Upper lobe of left lung (tissue), 6 donors: ENCODE measurements around the gene FBRSL1. TPM values are rescaled to one million over a fixed set of nuclear protein-coding genes. Genes with fewer than 3 reads are reported as not detected.
A peak's percentile ranks its signal among the peaks of the same experiment; 100 is the strongest.

Experiments
- ATAC-seq, 2 donors: fragments of 200-7000 bp; cut with Tn5 transposase; one replicate each; pipeline ENCODE4 v1.9.1; 2022; ENCODE audit warnings: mild to moderate bottlenecking in 2 of 2, moderate library complexity in 2 of 2; ENCODE audit not compliant: low FRiP score in 2 of 2
- DNase-seq, 2 donors: peaks; one replicate each; pipeline ENCODE4 v3.0.0-alpha.2; 2019 to 2020
- H3K27ac ChIP-seq, 4 donors: fragments of 200-600 bp; sonication (generic); one replicate each; pipeline ENCODE4 v1.5.1; 2016 to 2019
- H3K27me3 ChIP-seq, 4 donors: fragments of 200-600 bp; sonication (generic); one replicate each; pipeline ENCODE4 v1.5.1; 2017 to 2019
- H3K36me3 ChIP-seq, 4 donors: fragments of 200-600 bp; sonication (generic); one replicate each; pipeline ENCODE4 v1.5.1; 2016 to 2019
- H3K4me1 ChIP-seq, 4 donors: fragments of 200-600 bp; sonication (generic); one replicate each; pipeline ENCODE4 v1.5.1; 2018 to 2019
- H3K4me3 ChIP-seq, 4 donors: fragments of 200-600 bp; sonication (generic); one replicate each; pipeline ENCODE4 v1.5.1; 2017 to 2019; ENCODE audit warnings: mild to moderate bottlenecking in 2 of 4, moderate library complexity in 1 of 4
- H3K9me3 ChIP-seq, 4 donors: fragments of 200-600 bp; sonication (generic); one replicate each; pipeline ENCODE4 v1.5.1; 2018 to 2019
- CTCF ChIP-seq, 6 experiments: fragments of 450-650 bp in 4 of 6; fragments of 200-600 bp in 2 of 6; sonication (generic) in 2 of 6; IDR thresholded peaks; one replicate each; pipeline ENCODE4 v1.5.1; 2016 to 2019; ENCODE audit warnings: antibody characterized with exemption in 6 of 6
- EP300 ChIP-seq, 4 donors: sonication (generic); formaldehyde crosslinking; IDR thresholded peaks; one replicate each; pipeline ENCODE4 v1.5.1; 2017; ENCODE audit warnings: antibody characterized with exemption in 4 of 4, control low read depth in 2 of 4
- POLR2A ChIP-seq, 4 donors: fragments of 450-650 bp; IDR thresholded peaks; one replicate each; pipeline ENCODE4 v1.5.1; 2016 to 2017; ENCODE audit warnings: antibody characterized with exemption in 4 of 4, mild to moderate bottlenecking in 2 of 4
- POLR2AphosphoS5 ChIP-seq, 2 donors: sonication (generic); formaldehyde crosslinking; IDR thresholded peaks; one replicate each; pipeline ENCODE4 v1.5.1; 2017; ENCODE audit warnings: antibody characterized with exemption in 2 of 2
- WGBS, 2 donors: methylation state at CpG; one replicate each; pipeline ENCODE4 v1.1.5; 2017 to 2018; 5-methylcytosine and 5-hydroxymethylcytosine counted together
- total RNA-seq, 6 donors: library from RNA; depleted of rRNA in 4 of 6; stranded (reverse); fragments of >200 nt in 4 of 6; gene quantifications; one replicate each; pipeline versions ENCODE4 v1.1.0 to v1.2.1, GENCODE V29; 2016 to 2021
- donor health status: DM: no; HTN: no; CAD: no; lungs with moderate emphysema.
- donor health status: DM: no; HTN: yes; CAD: no; lungs with severe emphysema.

The FBRSL1 gene
- total RNA-seq, 6 donors from 2014 or later, result 16.0 to 53.0 (median 44.1) TPM

DNA sequence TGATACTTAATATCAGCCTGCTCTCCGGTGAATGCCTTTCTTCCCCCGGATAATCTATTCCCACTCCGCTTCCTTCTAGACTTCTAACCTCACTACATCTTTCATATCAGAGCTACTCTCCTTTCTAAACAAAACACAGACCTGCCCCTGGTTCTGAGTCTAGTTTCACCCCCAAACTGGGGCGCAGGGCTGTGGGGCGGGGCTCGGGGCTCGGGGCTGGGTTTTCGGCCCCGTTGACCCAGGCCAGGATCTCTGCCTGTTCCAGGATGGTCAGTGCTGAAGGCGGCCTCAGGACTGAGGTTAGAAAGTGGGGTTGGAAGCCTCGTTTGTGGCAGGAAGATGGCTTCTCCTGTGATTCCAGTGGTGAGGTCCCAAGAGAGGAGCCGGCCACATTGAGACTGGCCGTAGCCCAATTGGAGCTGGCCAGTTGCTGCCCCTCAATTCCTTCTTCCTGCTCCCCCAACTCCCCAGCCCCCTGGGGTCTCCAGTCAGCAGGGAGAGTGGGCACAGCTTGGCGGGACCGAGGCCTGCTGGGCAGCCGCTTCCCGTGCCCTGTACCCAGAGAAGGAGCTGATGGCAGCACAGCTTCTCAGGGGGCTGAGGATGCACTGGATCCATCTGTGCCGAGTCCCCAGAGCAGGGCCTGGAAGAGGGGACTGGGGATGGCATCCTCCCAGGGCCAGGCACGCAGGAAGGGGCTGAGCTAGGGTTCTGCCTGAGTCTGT lies 67.5 kb downstream of the FBRSL1 start:
- DNase-seq (peak in 1 of 2 donors; percentile 58), ATAC-seq (no peak)
- H3K4me1 ChIP-seq, result peaks cover 21 to 30% (median 24%) of the 10 kb centered on the region in 4 donors
- 92% methylated on average over 13 to 15 of the region's 19 CpGs for whole genome bisulfite sequencing, 2 donors
- no peak overlapping the region for H3K4me3 ChIP-seq
- TF ChIP-seq POLR2AphosphoS5 (IDR thresholded peaks at IDR 0.05), result no peak
- no peak for TF ChIP-seq CTCF (IDR thresholded peaks at IDR 0.05)
- TF ChIP-seq EP300 (IDR thresholded peaks at IDR 0.05), result no peak
- no peak for TF ChIP-seq POLR2A (IDR thresholded peaks at IDR 0.05)
- H3K36me3 ChIP-seq, result peaks cover 0 to 12% (median 7%) of the 10 kb centered on the region in 4 donors
- H3K27ac ChIP-seq, result no peak overlapping the region
- H3K9me3 ChIP-seq, result no peaks in the 10 kb centered on the region
- no peaks in the 10 kb centered on the region for H3K27me3 ChIP-seq

DNA sequence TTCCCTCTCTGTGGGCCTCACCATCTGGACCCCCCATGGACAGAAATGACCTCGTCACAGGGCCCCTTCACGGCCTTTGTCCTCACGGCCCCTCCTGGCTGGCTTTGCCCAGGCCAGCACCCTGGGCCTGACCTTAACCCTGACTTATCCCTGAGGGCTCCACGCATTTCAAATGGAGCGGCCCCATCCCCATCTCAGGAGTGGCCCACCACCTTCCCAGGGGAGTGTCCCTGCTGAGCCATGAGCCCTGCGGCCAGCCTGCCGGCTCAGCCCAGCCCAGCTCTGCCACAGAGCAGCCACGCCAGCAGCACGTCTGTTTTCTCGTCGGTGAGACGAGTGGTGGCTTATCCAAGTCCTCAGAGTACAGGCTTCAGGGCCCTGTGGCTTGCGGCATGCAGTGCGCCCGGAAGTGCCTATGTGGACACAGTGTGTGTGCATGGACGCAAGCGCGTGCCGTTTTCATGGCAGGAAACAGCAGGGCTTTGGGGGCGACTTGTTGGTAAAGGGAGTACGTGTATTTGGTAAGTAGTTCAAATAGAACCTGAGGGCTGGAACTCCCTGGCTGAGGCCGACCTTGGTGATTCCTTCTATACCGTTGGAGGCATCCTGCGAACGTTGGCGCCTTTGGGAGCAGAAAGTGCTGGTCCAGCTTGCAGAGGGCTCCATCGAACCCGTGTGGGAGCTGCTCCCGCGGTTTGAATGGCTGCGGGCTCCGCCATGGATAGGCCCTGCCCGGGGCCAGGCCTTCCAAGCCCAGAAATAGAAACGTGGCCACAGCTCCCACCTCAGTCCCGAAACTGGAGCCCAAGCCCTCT lies 68.3 kb downstream of the FBRSL1 start:
- 78 to 84% methylated on average over 29 to 35 of the region's 35 CpGs for WGBS, 2 donors
- TF ChIP-seq CTCF (IDR thresholded peaks at IDR 0.05), result no peak
- no peak for TF ChIP-seq EP300 (IDR thresholded peaks at IDR 0.05)
- no peak for TF ChIP-seq POLR2AphosphoS5 (IDR thresholded peaks at IDR 0.05)
- TF ChIP-seq POLR2A (IDR thresholded peaks at IDR 0.05), result no peak
- Histone ChIP-seq H3K27me3 (no peaks in the 10 kb centered on the region), H3K9me3 (no peaks in the 10 kb centered on the region), H3K4me3 (no peak overlapping the region), H3K36me3 (peaks cover 0 to 4% (median 1%) of the 10 kb centered on the region in 4 donors), H3K4me1 (peaks cover 21 to 30% (median 24%) of the 10 kb centered on the region in 4 donors), H3K27ac (no peak overlapping the region)
- ATAC-seq, result no peak
- peak in 1 of 2 donors; percentile 70 for DNase-seq

DNA sequence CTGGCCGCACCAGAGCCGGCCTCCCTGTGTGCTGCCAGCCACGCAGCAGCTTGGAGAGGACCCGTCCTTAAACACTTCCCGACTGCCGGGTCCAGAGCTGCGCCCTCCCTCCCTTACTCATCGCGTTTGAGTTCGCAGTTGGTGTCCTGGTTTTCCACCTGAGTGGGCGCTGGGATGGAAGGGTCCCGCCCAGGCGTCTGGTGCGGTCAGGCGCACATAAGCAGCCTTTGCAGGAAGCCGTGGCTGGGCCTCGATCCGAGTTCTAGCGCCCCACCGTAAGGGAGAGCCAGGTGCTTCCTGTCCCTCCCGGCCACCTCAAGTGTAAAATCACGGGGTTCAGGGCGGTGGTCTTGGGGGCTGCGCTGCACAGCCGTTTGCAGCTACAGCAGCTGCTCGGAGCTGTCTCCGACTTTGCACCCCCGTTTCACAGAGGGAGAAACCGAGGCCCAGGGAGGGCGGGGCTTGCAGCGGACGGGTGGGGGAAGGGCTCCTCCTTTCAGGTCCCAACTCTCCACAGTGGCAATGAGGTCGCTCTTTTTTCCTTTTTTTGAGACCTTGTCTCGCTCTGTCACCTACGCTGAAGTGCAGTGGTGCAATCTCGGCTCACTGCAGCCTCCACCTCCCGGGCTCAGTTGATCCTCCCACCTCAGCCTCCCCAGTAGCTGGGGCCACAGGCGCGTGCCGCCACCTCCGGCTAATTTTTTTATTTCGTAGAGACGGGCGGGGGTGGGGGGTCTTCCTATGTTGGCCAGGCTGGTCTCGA lies 69.1 kb downstream of the FBRSL1 start:
- WGBS, 2 donors, result 53 to 62% methylated on average over 18 to 38 of the region's 45 CpGs
- Histone ChIP-seq H3K27me3 (no peaks in the 10 kb centered on the region), H3K4me1 (peaks cover 21 to 30% (median 24%) of the 10 kb centered on the region in 4 donors), H3K27ac (no peak overlapping the region), H3K36me3 (peaks cover 0 to 2% (median under 1%) of the 10 kb centered on the region in 4 donors), H3K9me3 (no peaks in the 10 kb centered on the region), H3K4me3 (peak overlapping the region; percentile 50 to 87 (median 72))
- peak in 1 of 2 donors; percentile 79 for DNase-seq
- TF ChIP-seq EP300 (IDR thresholded peaks at IDR 0.05) (no peak), CTCF (IDR thresholded peaks at IDR 0.05) (no peak), POLR2AphosphoS5 (IDR thresholded peaks at IDR 0.05) (no peak), POLR2A (IDR thresholded peaks at IDR 0.05) (no peak)
- no peak for ATAC-seq

DNA sequence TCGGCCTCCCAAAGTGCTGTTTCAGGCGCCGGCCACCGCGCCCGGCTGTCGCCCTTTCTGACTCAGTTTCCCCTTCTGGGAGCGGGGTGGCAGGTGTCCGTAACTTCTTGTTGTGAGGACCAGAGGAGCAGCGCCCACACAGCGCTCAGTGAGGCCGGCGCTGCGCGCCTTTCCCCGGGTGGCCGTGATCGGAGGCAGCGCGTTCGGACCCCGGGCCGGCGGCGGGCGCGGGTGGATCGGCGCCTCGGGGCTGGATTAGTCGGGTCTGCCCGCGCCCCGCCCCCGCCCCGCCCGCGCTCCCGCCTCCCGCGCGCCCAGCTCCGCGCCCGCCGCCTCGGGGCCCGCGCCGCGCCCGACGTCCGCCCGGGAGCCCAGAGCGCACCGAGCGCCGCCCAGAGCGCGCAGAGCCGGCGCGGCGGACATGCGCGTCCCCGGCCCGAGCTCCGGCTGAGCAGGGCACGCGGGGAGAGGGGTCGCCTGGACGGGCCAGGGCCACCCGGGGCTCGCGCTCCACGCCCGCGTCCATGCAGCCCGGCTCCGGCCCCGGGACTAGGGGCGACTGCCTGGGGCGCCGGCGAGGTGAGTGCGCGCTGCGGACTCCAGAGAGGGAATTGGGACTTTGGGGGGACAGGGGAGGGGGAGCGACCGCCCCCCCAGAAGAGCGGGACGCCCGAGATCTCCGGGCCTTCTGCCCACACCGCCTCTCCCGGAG lies 69.9 kb downstream of the FBRSL1 start:
- Histone ChIP-seq H3K27ac (no peak overlapping the region), H3K9me3 (no peaks in the 10 kb centered on the region), H3K36me3 (peaks cover 0 to 3% (median 0%) of the 10 kb centered on the region in 4 donors), H3K27me3 (no peaks in the 10 kb centered on the region), H3K4me1 (peaks cover 21 to 30% (median 24%) of the 10 kb centered on the region in 4 donors), H3K4me3 (peak overlapping the region; percentile 55 to 87 (median 72))
- WGBS, 2 donors, result 0 to 3% methylated on average over 7 to 10 of the region's 98 CpGs
- TF ChIP-seq CTCF (IDR thresholded peaks at IDR 0.05) (no peak), EP300 (IDR thresholded peaks at IDR 0.05) (no peak), POLR2A (IDR thresholded peaks at IDR 0.05) (no peak), POLR2AphosphoS5 (IDR thresholded peaks at IDR 0.05) (no peak)
- ATAC-seq (peak in 1 of 2 donors; percentile 75), DNase-seq (peak in 1 of 2 donors; percentile 92)
